HG03175 (cell line): ENCODE measurements around the gene ZMYM2.

Experiments used
- ATAC-seq: cut with Tn5 transposase; IDR thresholded peaks from one replicate; pipeline ENCODE4 v1.9.1; 2021; ENCODE audit warnings: mild to moderate bottlenecking, moderate library complexity; ENCODE audit not compliant: unreplicated experiment

The ZMYM2 gene

DNA sequence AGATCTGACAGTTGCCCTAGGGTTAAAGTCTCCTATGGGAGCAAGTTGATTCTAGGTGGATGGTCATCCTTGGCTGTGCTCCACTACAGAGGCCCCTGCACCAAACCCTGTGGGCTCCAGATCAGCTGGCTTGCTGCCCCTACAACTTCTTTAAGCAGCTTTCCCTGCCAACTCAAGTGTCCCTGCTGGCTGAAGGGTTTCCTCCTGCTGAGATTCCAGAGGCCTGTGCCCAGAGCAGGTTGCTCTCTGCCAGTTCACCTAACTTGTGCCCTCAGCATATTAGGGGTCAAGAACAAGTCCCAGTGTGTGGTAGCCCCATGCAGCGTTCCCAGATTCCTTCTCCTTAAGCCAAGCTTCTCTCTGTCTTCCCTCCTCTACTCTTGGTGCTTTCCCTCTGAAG lies 85.6 kb downstream of the ZMYM2 start:
- ATAC-seq, result no peak

DNA sequence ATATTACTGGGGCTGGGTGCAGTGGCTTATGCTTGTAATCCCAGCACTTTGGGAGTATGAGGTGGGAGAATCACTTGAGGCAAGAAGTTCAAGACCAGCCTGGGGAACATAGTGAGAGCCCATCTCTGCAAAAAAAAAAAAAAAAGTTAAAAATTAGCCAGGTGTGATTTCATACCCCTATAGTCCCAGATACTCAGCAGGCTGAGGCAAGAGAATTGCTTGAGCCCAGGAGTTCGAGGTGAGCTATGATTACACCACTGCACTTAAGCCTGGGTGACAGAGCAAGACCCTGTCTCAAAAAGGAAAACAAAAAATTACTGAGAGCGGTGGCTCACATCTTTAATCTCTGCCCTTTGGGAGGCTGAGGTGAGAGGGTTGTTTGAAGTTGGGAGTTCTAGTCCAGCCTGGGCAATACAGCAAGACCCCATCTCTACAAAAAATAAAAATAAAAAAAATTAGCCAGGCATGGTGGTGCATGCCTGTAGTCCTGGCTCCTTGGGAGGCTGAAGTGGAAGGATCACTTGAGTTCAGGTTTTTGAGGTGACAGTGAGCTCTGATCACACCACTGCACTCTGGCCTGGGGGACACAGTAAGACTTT lies 87.5 kb downstream of the ZMYM2 start:
- no peak for ATAC-seq

DNA sequence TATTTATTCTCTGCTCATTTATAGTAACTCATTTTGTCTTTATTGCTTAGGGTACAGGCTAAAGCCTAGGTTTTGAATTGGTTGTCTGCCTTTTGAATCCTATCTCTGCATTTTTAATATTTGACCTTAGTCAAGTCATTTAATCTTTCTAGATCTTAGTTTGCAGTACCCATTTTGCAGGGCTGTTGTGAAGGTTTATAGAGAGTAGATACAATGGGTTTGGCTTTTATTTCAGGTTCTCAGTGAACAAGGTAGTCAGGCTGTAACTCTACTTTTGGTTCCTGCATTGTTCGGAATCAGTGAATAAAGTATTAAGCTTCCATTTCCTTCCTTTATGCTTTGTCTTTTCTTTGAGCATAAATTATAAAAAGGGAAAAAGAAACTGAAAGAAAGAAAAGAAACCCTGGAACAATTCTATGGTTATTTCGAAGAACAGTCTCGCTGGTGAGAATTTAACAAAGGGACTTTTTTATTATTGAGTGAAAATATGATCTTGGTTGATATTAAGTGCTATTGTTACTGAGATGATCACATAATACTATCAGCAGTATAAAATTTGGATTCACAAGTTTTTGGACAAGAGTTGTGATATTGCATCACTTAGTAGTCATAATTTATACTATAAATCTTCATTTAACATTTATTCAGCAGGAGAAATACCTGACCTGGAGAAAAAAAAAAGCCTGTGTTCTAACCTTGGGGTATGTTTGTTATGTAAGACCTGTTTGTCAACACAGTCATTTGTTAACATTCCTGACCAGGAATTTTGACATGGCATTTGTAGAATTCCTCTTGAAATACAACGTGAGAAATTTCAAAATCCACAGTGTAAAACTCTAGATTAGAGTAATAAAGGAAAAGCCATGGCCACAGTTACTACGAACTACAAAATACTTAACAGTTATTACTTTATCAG lies 91.3 kb downstream of the ZMYM2 start:
- ATAC-seq, result no peak

DNA sequence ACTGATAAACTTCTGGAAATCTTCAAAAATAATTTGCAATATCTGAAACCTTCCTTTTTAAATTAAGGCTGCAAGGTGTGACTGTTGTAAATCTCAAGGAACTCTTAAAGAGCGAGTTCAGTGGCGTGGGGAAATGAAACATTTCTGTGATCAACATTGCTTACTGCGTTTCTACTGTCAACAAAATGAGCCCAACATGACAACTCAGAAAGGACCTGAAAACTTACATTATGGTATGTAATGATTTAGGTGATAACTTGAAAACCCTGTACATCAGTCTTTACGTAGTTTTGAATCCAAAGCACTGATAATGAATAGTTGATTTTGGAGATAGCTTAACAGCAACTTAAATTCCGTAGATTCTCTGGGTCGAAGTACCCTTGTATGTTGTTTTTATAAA lies 92.8 kb downstream of the ZMYM2 start:
- no peak for ATAC-seq

DNA sequence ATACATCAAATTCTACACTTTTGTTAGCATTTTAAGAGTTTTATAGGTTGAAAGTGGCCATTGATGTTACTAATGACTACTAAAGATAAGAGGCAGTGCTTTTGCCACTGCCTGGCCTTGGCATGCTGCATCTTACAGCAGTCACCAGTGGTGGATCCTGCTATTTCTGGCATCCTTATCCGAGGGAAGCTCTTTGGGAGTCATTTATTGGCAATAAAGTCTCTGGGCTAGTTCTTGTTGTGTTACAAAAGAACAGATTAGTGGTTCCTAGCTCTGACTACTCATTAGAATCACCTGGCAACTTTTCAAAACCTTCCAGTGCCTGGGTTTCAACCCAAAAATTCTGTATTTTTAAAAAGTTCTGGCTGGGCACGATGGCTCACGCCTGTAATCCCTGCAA lies 94.5 kb downstream of the ZMYM2 start:
- ATAC-seq, result no peak

DNA sequence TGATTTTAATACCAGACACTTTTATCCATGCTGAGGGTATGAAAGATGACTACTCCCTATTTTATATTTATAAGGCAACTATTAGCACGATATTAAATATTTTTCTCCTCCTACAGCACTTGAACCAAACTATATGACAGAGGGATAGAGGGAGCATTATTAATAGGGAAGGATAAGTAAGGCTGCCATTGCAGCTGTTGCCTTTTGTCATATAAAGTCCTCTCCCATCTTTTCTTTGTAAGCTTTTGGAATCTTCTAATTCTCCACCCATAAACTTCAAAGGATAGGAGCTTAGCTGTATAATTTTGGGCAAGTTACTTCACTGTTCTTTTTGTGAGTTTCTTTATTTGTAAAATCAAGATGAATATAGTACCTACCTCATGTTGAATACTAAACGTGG lies 95.4 kb downstream of the ZMYM2 start:
- ATAC-seq, result no peak

DNA sequence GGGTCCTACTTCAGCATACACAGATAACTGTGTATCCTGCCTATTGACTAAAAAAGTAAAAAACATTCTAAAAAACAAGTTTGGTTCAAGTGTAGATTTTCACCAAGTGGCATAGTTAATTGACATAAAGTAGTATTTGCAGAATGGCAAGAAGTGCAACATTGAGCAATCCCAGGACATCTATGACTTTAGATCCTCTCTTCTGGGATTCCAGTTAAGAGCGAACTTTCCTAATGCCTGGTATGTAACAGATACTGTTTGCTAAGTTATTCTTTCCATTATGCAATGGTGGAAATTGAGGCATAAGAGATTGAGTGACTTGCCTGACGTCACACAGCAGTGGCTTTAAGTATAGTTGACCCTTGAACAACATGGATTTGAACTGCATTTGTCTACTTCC lies 96.1 kb downstream of the ZMYM2 start:
- ATAC-seq, result no peak

DNA sequence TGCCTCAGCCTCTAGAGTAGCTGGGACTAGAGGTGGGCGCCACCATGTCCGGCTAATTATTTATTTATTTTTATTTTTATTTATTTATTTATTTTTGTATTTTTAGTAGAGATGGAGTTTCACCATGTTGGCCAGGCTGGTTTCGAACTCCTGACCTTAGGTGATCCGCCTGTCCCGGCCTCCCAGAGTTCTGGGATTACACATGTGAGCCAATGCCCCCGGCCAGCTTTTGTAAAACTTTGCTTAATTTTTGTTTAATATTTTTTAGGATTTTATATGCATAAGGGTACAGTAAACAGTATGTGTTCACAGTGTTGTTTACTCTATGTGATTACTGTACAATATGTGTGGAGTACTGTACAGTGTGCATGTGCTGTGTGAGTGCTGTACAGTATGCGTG lies 98.7 kb downstream of the ZMYM2 start:
- no peak for ATAC-seq

DNA sequence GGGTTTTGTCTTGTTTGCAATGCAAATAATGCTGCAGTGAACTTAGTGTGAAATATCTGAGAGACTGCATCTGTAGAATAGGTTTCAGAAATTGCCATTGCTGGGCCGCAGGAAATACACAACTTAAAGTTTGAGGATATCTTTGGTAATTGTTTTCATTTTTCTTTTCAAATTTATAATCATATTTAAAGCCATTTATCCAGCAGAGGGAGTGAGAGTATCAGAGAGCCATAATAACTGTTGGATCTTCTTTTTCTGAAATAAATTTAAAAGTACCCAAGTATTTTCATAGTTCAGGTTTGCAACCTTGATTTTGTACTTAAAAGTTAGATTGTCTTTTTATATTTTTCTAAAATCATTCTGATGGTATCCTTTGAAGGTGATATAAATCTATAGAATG lies 99.4 kb downstream of the ZMYM2 start:
- no peak for ATAC-seq

DNA sequence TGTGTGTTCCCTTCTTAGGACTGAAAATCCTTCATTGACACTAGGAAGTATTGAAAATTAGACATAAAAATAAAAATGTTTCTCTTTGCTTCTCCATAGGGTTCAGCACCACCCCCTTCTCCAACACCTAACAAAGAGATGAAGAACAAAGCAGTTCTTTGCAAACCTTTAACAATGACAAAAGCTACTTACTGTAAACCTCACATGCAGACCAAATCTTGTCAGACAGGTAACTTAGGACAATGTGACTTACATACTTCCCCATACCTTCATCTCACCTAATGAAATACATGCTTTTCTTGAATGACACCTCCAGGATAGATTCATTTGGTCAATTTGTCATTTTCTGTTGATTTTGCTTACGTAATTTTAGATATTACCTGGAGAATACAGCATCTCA lies 99.9 kb downstream of the ZMYM2 start:
- no peak for ATAC-seq

DNA sequence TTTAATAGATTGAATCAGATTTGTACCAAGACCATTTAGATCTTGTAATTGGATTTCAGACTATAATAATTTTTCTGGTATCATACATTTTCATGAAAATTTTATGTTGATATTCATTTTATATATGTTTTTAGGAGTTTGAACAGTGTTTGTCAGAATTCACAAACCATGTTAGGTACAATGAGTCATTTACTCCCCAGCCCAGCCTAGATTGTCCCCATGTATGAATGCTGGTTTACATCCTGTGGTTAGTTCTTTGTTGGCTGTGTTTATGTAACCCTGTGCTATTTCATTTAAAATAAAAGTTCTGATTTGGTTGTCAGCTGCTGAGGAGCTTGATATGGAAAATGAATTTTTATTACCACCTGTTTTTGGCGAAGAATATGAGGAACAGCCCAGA lies 105.6 kb downstream of the ZMYM2 start:
- ATAC-seq, result no peak

DNA sequence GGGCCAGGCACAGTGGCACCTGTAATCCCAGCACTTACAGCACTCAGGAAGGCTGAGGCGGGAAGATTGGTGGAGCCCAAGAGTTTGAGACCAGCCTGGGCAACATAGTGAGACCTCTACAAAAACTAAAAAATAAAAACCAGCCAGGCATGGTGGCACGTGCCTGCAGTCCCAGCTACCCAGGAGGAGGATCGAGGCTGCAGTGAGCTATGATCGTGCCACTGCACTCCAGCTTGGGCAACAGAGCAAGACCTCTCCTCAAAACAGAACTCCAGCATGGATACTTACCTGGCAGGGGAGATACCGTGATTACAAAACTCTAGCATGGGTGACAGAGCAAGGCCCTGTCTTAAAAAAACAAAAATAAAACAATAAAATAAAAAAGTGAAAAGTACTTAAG lies 107.0 kb downstream of the ZMYM2 start:
- ATAC-seq, result no peak

DNA sequence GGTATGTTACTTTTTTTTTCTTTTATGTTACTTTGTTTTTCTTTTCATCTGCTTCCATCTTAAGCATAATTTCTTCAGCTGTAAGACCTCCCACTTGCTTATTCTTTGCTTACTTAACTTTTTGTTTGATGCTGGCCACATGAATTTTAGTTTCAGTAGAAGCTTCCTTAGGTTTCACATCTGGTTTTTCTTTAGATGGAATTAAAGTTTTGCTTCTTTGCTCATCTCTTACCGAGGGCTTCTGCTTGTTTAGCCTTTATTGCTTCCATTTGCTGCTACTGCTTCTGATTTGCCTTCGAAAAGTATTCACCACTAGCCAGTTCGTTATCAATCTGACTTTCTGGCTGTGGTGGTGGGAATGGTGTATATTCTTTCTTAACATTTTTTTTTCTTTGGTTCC lies 111.4 kb downstream of the ZMYM2 start:
- no peak for ATAC-seq

DNA sequence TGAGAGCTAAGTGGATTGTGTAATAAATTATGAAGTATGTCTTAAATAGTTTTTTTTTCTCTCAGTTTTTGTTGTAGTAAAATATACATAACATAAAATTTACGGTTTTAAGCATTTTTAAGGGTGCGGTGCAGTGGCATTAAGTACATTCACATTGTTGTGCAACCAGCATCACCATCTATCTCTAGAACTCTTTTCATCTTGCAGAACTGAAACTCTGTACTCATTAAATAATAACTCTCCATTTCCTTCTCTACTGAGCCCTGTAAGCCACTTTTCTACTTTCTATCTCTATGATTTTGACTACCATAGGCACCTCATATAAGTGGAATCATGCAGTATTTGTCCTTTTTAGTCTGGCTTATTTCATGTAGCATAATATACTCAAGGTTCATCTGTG lies 115.2 kb downstream of the ZMYM2 start:
- ATAC-seq, result peak; percentile 76

DNA sequence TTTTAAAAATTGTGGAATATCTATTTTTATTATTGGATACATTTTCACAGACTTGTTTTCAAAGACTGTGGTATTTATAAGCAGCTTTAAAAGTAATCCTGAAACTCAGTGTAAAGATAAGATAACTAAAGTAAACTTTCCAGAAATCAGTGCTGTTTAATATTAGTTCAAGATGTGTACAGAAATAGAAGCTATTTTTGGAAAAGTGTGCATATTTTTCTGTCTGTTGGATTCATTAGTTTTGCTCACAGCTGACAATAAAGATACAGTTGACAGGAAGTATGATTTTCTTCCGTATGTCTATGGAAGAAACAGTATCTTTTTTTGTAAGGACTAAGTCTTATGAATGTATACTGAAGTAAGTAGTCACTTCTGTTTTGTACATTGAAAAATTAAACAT lies 116.4 kb downstream of the ZMYM2 start:
- no peak for ATAC-seq

DNA sequence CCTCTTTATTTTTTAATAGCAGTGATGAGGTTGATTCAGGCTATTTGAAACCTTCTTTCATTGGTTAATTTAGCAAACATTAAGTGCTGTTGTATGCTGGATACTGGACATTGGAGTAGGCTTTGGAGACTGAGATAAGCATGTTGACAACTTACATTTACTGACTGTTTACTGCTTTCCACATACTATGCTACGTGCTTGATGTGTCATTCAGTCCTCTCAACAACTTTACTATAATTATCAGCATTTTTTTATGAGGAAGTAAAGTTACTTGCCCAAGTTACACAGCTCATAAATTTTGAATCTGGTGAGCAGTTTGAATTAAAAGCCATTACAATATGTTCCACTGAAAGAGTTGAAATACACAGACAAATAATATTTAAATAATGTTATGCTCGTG lies 118.6 kb downstream of the ZMYM2 start:
- no peak for ATAC-seq

DNA sequence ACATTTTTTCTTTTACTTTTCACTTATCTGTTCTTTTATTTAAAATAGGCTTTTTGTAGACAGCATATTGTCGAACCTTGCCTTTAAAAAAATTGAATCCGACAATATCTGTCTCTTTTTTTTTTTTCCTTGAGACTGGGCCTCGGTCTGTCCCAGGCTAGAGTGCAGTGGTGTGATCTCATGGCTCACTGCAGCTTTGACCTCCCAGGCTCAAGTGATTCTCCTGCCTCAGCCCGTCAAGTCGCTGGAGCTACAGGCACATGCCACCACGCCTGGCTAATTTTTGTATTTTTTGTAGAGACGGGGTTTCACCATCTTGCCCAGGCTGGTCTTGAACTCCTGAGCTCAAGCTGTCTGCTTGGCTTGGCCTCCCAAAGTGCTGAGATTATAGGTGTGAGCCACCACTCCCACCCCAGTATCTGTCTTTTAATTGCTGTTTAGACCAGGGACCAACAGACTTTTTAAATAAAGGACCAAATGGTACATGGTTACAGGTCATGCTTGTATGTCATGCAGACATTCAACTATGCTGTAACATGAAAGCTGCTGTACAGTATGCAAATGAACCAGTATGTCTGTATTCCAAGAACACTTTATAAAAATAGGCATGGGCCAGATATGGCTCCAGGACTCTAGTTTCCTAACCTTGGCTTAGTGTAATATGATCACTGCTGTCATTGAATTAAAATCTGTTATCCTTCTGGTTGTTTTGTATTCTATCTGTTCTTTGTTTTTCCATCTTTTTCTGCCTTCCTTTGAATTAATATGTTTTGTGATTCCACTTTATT lies 122.0 kb downstream of the ZMYM2 start:
- ATAC-seq, result no peak

DNA sequence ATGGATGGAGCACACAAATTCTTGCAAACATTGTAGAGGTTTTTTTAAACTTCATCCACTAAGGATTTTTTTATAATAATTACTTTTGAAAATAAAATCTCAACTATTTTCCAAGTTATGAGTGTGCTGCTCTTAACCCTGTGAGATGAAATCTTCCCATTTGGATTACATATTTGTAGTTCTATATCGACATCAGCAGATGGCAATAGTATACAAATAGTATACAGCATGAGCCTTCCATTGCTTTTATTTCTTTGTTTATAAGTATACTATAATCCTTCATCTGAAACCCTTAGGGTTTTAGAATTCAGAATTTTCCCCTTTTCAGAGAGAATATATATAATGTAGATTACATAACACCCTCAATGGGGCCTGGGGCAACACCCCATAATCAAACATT lies 131.8 kb downstream of the ZMYM2 start:
- ATAC-seq, result no peak

DNA sequence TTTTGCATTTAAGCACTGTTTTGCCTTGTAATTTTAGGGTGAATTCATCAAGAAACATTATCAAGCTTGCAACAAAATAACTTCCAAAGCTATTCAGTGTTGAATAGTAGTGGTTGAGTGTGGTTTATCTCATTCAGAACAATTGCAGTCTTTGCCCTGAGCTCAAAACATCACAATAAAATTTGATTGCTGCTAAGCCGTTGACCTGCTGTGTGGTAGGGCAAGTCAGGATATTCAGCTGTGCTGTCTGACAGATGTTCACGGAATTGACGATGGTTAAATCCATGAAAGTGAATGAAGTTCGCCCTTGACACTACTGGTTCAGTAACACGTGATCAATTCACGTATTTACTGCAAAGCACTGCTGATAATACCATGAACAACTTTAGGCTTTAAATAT lies 135.4 kb downstream of the ZMYM2 start:
- no peak for ATAC-seq

DNA sequence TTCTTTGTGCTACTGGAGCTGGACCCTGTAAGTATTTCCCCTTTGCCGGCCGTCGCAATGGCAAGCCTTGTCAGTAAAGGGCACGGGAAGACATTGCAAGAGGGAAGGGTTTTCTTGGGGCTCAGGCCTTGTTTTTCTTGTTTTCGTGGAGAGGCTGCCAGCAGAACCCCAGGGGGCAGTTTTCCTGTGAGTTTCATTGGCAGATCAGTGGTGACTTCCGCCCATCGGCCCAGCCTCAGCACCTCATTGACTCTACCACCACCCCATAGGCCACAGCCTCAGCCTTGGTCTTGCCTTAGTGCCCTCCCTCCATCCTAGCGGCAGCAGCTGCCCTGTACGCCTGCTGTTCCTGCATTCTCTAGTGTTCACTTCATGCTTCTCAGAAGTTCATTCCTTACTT lies 140.8 kb downstream of the ZMYM2 start:
- ATAC-seq, result no peak

DNA sequence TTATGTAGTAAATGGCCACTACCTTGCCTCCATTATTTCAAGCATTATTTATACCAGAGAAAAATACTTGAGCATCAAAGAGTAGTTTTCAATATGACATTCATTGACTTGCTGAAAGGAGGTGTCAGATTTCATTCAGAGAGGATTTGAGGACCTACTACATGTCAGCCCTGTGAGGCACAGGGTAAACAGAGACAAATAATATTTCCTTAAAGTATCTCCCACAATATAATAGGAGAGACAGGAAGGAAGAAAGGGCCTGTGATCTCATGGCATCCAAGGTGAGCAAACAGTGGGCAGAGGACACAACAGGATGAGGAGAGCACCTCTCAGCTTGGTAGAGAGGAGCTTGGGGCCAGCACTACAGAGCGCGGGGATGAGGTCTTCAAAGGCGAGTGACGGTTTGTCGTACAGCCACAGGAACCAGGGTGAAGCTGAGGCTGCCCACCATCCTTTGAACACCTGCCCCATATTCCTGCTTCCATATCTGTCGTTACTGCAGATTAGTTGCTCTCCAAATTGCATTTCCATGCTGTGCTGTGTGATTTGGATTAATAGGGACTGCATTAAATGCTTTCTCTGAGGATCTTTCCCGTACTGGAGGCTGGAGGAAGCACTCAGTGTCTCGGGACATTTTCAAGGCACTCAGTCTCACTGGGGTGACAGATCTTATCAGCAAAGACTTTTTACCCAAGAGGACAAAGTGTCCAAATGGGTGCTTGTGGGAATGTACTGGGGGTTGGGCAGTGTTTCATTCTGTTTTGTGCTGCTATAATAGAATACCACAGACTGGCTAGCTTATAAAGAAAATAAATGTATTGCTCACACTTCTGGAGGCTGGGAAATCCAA lies 143.2 kb downstream of the ZMYM2 start:
- ATAC-seq, result no peak
